Measurements from ENCODE around the gene SMIM12. TPM values are rescaled to one million over a fixed set of nuclear protein-coding genes. Genes with fewer than 3 reads are reported as not detected.

Gene SMIM12
- polyA plus RNA-seq: 10 to 100 TPM; 21.8 to 59.6 (median 23.8) TPM

GRCh38 chr1:34859446-34860200, at the start of gene SMIM12:
TSS of gene SMIM12 (minus strand) at chr1:34859749. CDS start at chr1:34855977, 3,772 bp downstream.
- WGBS, 3 donors: 1% methylated on average over 47 of the region's 47 CpGs

GRCh38 chr1:34908369-34908768, 48.8 kb upstream of the SMIM12 start:
- WGBS, 3 donors: 54 to 70% (median 57%) methylated on average over 3 of the region's 3 CpGs
- H3K27ac ChIP-seq (ENCODE audit: low read depth, low read length): no peak overlapping the region

More at GRCh38 chr1:34859446-34860200, at the start of gene SMIM12:
- peak within 1 kb of the TSS; percentile 93 for H3K27ac ChIP-seq (ENCODE audit: low read depth, low read length)

GRCh38 chr1:34907487-34908090, 48.0 kb upstream of the SMIM12 start:
- WGBS, 3 donors: 57 to 64% (median 62%) methylated on average over 5 of the region's 5 CpGs
- H3K27ac ChIP-seq (ENCODE audit: low read depth, low read length): no peak overlapping the region

- WGBS, 3 donors: 55 to 78% (median 63%) methylated on average over 4 of the region's 4 CpGs
Measured at GRCh38 chr1:34906756-34907155, 47.2 kb upstream of the SMIM12 start.

GRCh38 chr1:34906222-34906621, 46.7 kb upstream of the SMIM12 start:
- 71 to 83% (median 79%) methylated on average over 1 of the region's 1 CpG for WGBS, 3 donors
- H3K27ac ChIP-seq (ENCODE audit: low read depth, low read length): no peak overlapping the region

More at GRCh38 chr1:34906756-34907155, 47.2 kb upstream of the SMIM12 start:
- H3K27ac ChIP-seq (ENCODE audit: low read depth, low read length): no peak overlapping the region

GRCh38 chr1:34905098-34905459, 45.5 kb upstream of the SMIM12 start:
- 82 to 91% (median 83%) methylated on average over 11 to 12 of the region's 12 CpGs for WGBS, 3 donors
- no peak overlapping the region for H3K27ac ChIP-seq (ENCODE audit: low read depth, low read length)

GRCh38 chr1:34904236-34905097, 44.9 kb upstream of the SMIM12 start:
- no peak overlapping the region for H3K27ac ChIP-seq (ENCODE audit: low read depth, low read length)
- WGBS, 3 donors: 84 to 93% (median 91%) methylated on average over 32 to 33 of the region's 33 CpGs

GRCh38 chr1:34901919-34902318, 42.4 kb upstream of the SMIM12 start:
- WGBS, 3 donors: 57 to 65% (median 62%) methylated on average over 7 of the region's 7 CpGs
- H3K27ac ChIP-seq (ENCODE audit: low read depth, low read length): no peak overlapping the region

- 61 to 74% (median 70%) methylated on average over 13 of the region's 13 CpGs for WGBS, 3 donors
- H3K27ac ChIP-seq (ENCODE audit: low read depth, low read length): no peak overlapping the region
Measured at GRCh38 chr1:34900775-34901502, 41.4 kb upstream of the SMIM12 start.

GRCh38 chr1:34899906-34900305, 40.4 kb upstream of the SMIM12 start:
- no peak overlapping the region for H3K27ac ChIP-seq (ENCODE audit: low read depth, low read length)
- 91 to 95% (median 91%) methylated on average over 16 of the region's 16 CpGs for WGBS, 3 donors

GRCh38 chr1:34899471-34899870, 39.9 kb upstream of the SMIM12 start:
- WGBS, 3 donors: 81 to 88% (median 85%) methylated on average over 4 of the region's 4 CpGs
- H3K27ac ChIP-seq (ENCODE audit: low read depth, low read length): no peak overlapping the region

- no peak overlapping the region for H3K27ac ChIP-seq (ENCODE audit: low read depth, low read length)
- 15 to 29% (median 20%) methylated on average over 2 of the region's 2 CpGs for WGBS, 3 donors
Measured at GRCh38 chr1:34898330-34898761, 38.8 kb upstream of the SMIM12 start.

- WGBS, 3 donors: 67 to 85% (median 83%) methylated on average over 1 of the region's 1 CpG
- no peak overlapping the region for H3K27ac ChIP-seq (ENCODE audit: low read depth, low read length)
Measured at GRCh38 chr1:34896612-34897011, 37.1 kb upstream of the SMIM12 start.

- 45 to 64% (median 54%) methylated on average over 4 of the region's 4 CpGs for WGBS, 3 donors
- H3K27ac ChIP-seq (ENCODE audit: low read depth, low read length): no peak overlapping the region
Measured at GRCh38 chr1:34889705-34890104, 30.2 kb upstream of the SMIM12 start.

- no peak overlapping the region for H3K27ac ChIP-seq (ENCODE audit: low read depth, low read length)
- WGBS, 3 donors: 92 to 98% (median 97%) methylated on average over 4 of the region's 4 CpGs
Measured at GRCh38 chr1:34887593-34887992, 28.0 kb upstream of the SMIM12 start.

- 1 to 3% (median 3%) methylated on average over 61 to 80 of the region's 80 CpGs for WGBS, 3 donors
- no peak overlapping the region for H3K27ac ChIP-seq (ENCODE audit: low read depth, low read length)
Measured at GRCh38 chr1:34885405-34886247, 26.1 kb upstream of the SMIM12 start.

- 14 to 28% (median 25%) methylated on average over 19 of the region's 19 CpGs for WGBS, 3 donors
- no peak overlapping the region for H3K27ac ChIP-seq (ENCODE audit: low read depth, low read length)
Measured at GRCh38 chr1:34884961-34885360, 25.4 kb upstream of the SMIM12 start.
